Progenitor cell of endocrine pancreas (in vitro differentiated cells): ENCODE data around the gene COMTD1. TPM values are rescaled to one million over a fixed set of nuclear protein-coding genes. Genes with fewer than 3 reads are reported as not detected.

Experiments used
- DNase-seq: peaks from one replicate; pipeline ENCODE4 v3.0.0; 2021; ENCODE audit warnings: low spot score; ENCODE audit not compliant: unreplicated experiment
- H3K27ac Mint-ChIP-seq: 2 replicates; pipeline ENCODE4 v1.8.0; 2021; ENCODE audit warnings: mild to moderate bottlenecking, moderate library complexity, mixed read lengths
- H3K27me3 Mint-ChIP-seq: 2 replicates; pipeline ENCODE4 v1.8.0; 2021; ENCODE audit warnings: mixed read lengths
- H3K36me3 Mint-ChIP-seq: 2 replicates; pipeline ENCODE4 v1.8.0; 2022; ENCODE audit warnings: mixed read lengths; ENCODE audit not compliant: insufficient read depth
- H3K4me1 Mint-ChIP-seq: 2 replicates; pipeline ENCODE4 v1.8.0; 2021; ENCODE audit warnings: low read depth, mixed read lengths
- H3K4me3 Mint-ChIP-seq: 2 replicates; pipeline ENCODE4 v1.8.0; 2021; ENCODE audit warnings: low read depth, mild to moderate bottlenecking, moderate library complexity, mixed read lengths
- H3K9me3 Mint-ChIP-seq: 2 replicates; pipeline ENCODE4 v1.8.0; 2021; ENCODE audit warnings: low read depth, mixed read lengths
- CTCF ChIP-seq: fragments of 200-600 bp; sonication (generic); IDR thresholded peaks from one replicate; pipeline ENCODE4 v1.5.0; 2021; ENCODE audit warnings: antibody characterized with exemption, mild to moderate bottlenecking; ENCODE audit not compliant: unreplicated experiment
- total RNA-seq: library from RNA; stranded (reverse); gene quantifications from 2 replicates; pipeline ENCODE4 v1.2.1, GENCODE V29; 2021

Gene COMTD1
- total RNA-seq, 1 donor from 2014 or later: 18.4 TPM

- no peak for TF ChIP-seq CTCF
- Mint-ChIP-seq H3K4me3 (peak overlapping the region; percentile 97), H3K36me3 (peaks cover 20% of the 10 kb centered on the region), H3K4me1 (peaks cover 36% of the 10 kb centered on the region), H3K9me3 (no peaks in the 10 kb centered on the region), H3K27me3 (no peaks in the 10 kb centered on the region), H3K27ac (peak overlapping the region; percentile 49)
- DNase-seq: no peak
Observed at GRCh38 chr10:75212343-75212742, 23.4 kb downstream of the COMTD1 start.

GRCh38 chr10:75211007-75211691, 24.6 kb downstream of the COMTD1 start:
- Mint-ChIP-seq H3K36me3 (peaks cover 18% of the 10 kb centered on the region), H3K9me3 (no peaks in the 10 kb centered on the region), H3K27ac (peak overlapping the region; percentile 99), H3K4me1 (peaks cover 36% of the 10 kb centered on the region), H3K4me3 (peak overlapping the region; percentile 97), H3K27me3 (no peaks in the 10 kb centered on the region)
- DNase-seq: no peak
- peak; percentile 4 for TF ChIP-seq CTCF

- peak; percentile 91 for DNase-seq
- H3K27ac Mint-ChIP-seq: peak within 1 kb of the TSS; percentile 99
- no peaks in the 10 kb centered on the region for H3K27me3 Mint-ChIP-seq
- H3K4me1 Mint-ChIP-seq: peaks cover 31% of the 10 kb centered on the region
- peak; percentile 7 for TF ChIP-seq CTCF
- peaks cover 14% of the 10 kb centered on the region for H3K36me3 Mint-ChIP-seq
- H3K4me3 Mint-ChIP-seq: peak within 1 kb of the TSS; percentile 97
- no peaks in the 10 kb centered on the region for H3K9me3 Mint-ChIP-seq
Observed at GRCh38 chr10:75210282-75211006, 25.3 kb downstream of the COMTD1 start, which contains the start of gene VDAC2. Gene VDAC2, plus strand, starts transcription at chr10:75210796. Its CDS starts 363 bp downstream, at chr10:75211159.

GRCh38 chr10:75209921-75210281, 25.9 kb downstream of the COMTD1 start:
- peak overlapping the region; percentile 99 for H3K27ac Mint-ChIP-seq
- no peak for DNase-seq
- peaks cover 31% of the 10 kb centered on the region for H3K4me1 Mint-ChIP-seq
- H3K36me3 Mint-ChIP-seq: peaks cover 13% of the 10 kb centered on the region
- TF ChIP-seq CTCF: no peak
- H3K9me3 Mint-ChIP-seq: no peaks in the 10 kb centered on the region
- H3K4me3 Mint-ChIP-seq: peak overlapping the region; percentile 97
- no peaks in the 10 kb centered on the region for H3K27me3 Mint-ChIP-seq

GRCh38 chr10:75209086-75209920, 26.5 kb downstream of the COMTD1 start:
- Mint-ChIP-seq H3K4me1 (peaks cover 31% of the 10 kb centered on the region), H3K36me3 (peaks cover 10% of the 10 kb centered on the region), H3K27ac (peak overlapping the region; percentile 99), H3K27me3 (no peaks in the 10 kb centered on the region), H3K4me3 (peak overlapping the region; percentile 97), H3K9me3 (no peaks in the 10 kb centered on the region)
- DNase-seq: no peak
- TF ChIP-seq CTCF: no peak
